ENCODE measurements around the gene DOC2B.
"Not testable (repeated sequence)": the region's sequence is repeated elsewhere in the genome, so short reads cannot be mapped to it uniquely, and the experiment has no call there.

DNA sequence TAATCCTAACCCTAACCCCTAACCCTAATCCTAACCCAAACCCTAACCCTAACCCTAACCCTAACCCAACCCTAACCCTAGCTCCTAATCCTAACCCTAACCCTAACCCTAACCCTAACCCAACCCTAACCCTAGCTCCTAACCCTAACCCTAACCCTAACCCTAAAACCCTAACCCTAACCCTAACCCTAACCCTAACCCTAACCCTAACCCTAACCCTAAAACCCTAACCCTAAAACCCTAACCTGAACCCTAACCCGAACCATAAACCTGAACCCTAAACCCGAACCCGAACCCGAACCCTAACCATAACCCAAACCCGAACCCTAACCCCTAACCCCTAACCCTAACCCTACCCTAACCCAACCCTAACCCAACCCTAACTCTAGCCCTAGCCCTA, 68.3 kb downstream of the DOC2B start:
- TF ChIP-seq, protein P1, sequence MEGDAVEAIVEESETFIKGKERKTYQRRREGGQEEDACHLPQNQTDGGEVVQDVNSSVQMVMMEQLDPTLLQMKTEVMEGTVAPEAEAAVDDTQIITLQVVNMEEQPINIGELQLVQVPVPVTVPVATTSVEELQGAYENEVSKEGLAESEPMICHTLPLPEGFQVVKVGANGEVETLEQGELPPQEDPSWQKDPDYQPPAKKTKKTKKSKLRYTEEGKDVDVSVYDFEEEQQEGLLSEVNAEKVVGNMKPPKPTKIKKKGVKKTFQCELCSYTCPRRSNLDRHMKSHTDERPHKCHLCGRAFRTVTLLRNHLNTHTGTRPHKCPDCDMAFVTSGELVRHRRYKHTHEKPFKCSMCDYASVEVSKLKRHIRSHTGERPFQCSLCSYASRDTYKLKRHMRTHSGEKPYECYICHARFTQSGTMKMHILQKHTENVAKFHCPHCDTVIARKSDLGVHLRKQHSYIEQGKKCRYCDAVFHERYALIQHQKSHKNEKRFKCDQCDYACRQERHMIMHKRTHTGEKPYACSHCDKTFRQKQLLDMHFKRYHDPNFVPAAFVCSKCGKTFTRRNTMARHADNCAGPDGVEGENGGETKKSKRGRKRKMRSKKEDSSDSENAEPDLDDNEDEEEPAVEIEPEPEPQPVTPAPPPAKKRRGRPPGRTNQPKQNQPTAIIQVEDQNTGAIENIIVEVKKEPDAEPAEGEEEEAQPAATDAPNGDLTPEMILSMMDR (IDR thresholded peaks at IDR 0.05; ENCODE audit: low read depth, low read length), result not testable (repeated sequence)
- not testable (repeated sequence) for TF ChIP-seq EZH2phosphoT487 (IDR thresholded peaks at IDR 0.05; ENCODE audit: low read depth)
